Femur (tissue), 1 donor: ENCODE results near the gene FIG4.
"Not testable (repeated sequence)": the region's sequence is repeated elsewhere in the genome, so short reads cannot be mapped to it uniquely, and the experiment has no call there.

Experiments used
- DNase-seq: peaks from one replicate; pipeline ENCODE4 v3.0.0-alpha.2; 2017

The FIG4 gene

GRCh38 chr6:109800771-109801170, 109.7 kb downstream of the FIG4 start:
- DNase-seq, result no peak

GRCh38 chr6:109801794-109802193, 110.7 kb downstream of the FIG4 start:
- DNase-seq, result no peak

GRCh38 chr6:109804020-109804419, 112.9 kb downstream of the FIG4 start:
- no peak for DNase-seq

- no peak for DNase-seq
Observed at GRCh38 chr6:109807881-109808280, 116.8 kb downstream of the FIG4 start.

GRCh38 chr6:109808837-109809236, 117.7 kb downstream of the FIG4 start:
- no peak for DNase-seq

GRCh38 chr6:109815054-109815453, 124.0 kb downstream of the FIG4 start:
- no peak for DNase-seq

GRCh38 chr6:109816452-109817374, 125.6 kb downstream of the FIG4 start:
- no peak for DNase-seq

GRCh38 chr6:109820706-109821350, 129.7 kb downstream of the FIG4 start:
- DNase-seq, result no peak

- DNase-seq, result no peak
Observed at GRCh38 chr6:109821428-109821827, 130.3 kb downstream of the FIG4 start.

GRCh38 chr6:109824105-109824504, 133.0 kb downstream of the FIG4 start:
- DNase-seq, result no peak

- no peak for DNase-seq
Observed at GRCh38 chr6:109826551-109826950, 135.5 kb downstream of the FIG4 start.

GRCh38 chr6:109831352-109831751, 140.3 kb downstream of the FIG4 start:
- DNase-seq, result not testable (repeated sequence)

- no peak for DNase-seq
Observed at GRCh38 chr6:109834131-109834530, 143.0 kb downstream of the FIG4 start.

- DNase-seq, result no peak
Observed at GRCh38 chr6:109834595-109835437, 143.7 kb downstream of the FIG4 start.

- no peak for DNase-seq
Observed at GRCh38 chr6:109840034-109840433, 148.9 kb downstream of the FIG4 start.

GRCh38 chr6:109840796-109841195, 149.7 kb downstream of the FIG4 start:
- no peak for DNase-seq

GRCh38 chr6:109841869-109842268, 150.8 kb downstream of the FIG4 start:
- DNase-seq, result no peak

- DNase-seq, result no peak
Observed at GRCh38 chr6:109852713-109853112, 161.6 kb downstream of the FIG4 start.

- no peak for DNase-seq
Observed at GRCh38 chr6:109853426-109853825, 162.3 kb downstream of the FIG4 start.

- no peak for DNase-seq
Observed at GRCh38 chr6:109853951-109854350, 162.9 kb downstream of the FIG4 start.

GRCh38 chr6:109854541-109855308, 163.6 kb downstream of the FIG4 start:
- no peak for DNase-seq

GRCh38 chr6:109855476-109856040, 164.5 kb downstream of the FIG4 start:
- not testable (repeated sequence) for DNase-seq
